Middle frontal gyrus (tissue), 1 donor: ENCODE data around the gene CARMIL1.

Source experiments
- DNase-seq: peaks from one replicate; pipeline ENCODE4 v3.0.0-alpha.2; 2015; ENCODE audit warnings: low spot score; ENCODE audit errors: extremely low spot score

CARMIL1 gene

DNA sequence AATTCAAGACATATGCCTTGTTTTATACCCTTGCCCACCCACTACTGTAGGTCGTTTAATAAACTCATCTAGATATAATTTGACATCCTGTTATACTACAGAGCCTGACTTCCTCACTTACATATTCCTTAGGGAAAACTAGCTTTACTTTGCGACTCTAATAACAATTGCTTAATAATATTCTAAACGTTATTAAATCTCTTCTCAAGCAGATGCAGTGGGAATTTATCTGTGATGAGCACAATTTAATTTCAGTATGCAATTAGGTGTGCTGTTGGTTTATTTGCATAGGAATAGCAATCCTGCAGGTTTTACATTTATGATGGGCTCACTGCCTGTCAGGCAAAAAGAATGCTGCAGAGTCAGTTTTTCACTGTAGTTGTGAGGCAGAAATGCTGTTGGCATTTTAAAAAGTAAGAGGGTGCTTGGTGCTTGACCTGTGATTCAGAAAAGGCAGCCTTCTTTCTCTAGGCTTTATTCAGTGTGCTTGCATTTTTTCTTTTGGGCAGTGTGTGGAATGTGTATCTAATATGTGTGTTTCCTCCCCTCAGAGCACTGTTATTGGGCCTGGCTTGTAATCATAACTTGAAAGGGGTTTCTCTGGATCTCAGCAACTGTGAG, 220.6 kb downstream of the CARMIL1 start:
- no peak for DNase-seq

DNA sequence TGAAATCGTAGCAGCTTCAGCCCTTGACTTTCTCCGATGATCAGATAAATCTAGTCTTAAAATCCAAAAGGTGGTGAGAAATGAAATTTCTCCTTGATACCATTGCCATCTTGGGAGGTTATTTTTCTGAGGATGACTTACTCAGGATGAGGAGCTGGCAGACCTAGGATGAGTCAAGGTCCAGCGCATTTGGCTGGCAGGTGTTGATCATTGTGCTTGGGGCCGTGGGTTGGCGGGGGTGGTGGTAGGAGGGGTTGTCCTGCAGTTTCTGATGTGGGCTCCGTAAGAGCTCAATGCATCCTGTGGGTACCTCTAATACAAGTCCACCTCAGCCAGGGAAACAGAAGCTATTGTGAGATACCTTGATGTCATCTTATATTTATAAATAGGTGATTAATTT, 224.5 kb downstream of the CARMIL1 start:
- DNase-seq = no peak

DNA sequence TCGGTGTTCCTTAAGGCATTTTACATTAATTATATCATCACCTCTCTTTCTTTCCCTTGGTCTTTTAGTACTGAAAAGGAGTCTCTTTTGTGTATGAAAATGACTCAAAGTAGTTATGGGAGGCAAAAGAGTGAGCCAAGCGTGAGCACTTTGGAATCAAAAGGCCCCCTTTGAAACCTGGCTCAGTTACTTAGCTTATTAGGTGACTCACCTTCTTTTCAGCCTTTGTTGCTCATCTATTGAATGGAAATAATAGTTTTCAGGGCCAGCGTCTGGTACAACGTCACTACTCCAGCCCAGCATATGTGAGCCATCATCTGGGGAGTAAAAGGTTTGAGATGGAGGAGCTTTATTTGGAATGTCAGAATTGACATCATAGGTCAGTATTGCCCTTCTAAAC, 225.5 kb downstream of the CARMIL1 start:
- DNase-seq = no peak

DNA sequence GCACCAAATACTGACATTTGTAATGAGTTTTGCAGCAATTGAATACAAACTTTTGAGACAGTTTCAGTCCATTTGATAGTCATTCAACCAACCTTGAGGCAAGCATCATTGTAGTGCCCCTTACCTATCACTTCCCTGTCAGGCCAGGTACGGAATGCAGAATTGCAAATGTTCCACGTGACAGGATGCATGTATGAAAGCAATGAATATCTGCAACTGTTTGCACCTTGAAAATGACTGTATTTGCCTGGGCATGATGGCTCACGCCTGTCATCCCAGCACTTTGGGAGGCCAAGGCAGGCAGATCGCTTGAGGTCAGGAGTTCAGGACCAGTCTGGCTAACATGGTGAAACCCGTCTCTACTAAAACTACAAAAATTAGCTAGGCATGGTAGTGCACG, 226.8 kb downstream of the CARMIL1 start:
- DNase-seq = no peak

DNA sequence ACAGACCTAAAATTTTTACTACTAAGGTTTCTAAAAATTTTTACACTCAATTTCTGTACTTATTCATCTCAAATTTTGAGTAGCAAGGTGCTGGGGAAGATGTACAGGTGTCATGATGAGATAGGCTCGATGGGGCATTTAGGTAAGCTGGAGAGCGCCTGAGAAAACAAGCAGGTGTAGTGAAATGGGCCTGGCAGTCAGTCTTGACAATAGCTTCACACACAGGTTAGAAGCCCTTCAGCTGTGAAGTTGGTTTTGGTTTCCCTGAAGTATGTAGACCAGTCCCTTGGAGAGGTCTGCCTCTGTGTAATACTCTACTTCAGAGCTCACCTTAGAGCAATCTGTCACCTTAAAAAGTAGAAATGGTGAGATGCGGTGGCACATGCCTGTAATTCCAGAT, 228.9 kb downstream of the CARMIL1 start:
- no peak for DNase-seq

DNA sequence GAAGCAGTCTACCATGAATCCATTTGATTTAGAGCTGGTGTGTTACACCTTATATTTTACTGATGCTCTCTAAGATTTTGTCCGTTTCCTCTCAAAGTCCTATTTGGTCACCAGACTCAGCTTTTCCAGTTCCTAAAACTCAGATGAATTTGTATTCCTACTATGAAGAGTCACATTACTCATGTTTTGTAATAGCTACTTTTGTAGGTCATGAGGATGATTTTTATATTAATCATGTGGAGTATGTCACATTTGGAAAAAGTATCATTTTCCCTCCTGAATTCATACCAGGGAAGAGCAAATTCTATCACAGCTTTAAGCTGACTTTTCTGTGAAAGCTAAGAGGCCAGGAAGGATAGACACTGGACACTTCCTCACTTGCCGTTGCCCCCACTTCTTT, 232.2 kb downstream of the CARMIL1 start:
- DNase-seq = no peak

DNA sequence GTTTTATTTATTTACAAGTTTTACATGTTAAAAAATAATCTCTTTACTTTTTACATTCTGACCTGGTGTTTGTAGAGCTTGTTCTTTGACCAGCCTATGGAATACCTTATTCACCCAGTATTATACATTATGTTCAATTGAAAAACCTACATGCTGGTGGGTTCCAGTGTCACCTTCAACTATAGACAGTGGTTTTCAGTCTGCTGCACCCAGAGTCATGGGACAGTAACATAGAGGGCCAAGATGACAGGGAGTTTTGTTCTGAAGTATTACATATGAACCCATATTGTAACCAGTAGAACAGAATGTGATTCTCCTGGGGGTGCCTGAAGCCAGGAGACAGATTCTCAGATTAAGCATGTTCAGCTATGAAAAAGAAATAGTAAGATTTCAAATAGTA, 233.4 kb downstream of the CARMIL1 start:
- no peak for DNase-seq

DNA sequence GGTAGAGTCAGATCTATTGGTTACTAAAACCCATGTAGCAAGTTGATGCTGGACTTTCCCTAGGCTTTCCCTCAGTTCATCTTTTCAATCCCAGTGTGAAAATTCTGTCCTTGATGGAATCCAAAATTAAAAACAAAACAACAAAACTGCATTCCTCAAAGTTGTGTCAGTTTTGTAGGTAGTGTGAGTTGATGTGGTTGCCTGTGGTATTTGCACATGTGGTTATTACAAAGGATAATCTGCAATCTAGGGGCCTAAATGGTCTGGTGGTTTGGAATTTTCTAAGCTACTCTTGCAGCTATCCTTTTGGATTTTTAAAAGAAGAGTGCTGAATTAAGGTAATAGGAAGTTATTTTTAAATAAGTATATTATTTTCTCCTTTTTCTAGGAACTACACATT, 240.7 kb downstream of the CARMIL1 start:
- DNase-seq = no peak

DNA sequence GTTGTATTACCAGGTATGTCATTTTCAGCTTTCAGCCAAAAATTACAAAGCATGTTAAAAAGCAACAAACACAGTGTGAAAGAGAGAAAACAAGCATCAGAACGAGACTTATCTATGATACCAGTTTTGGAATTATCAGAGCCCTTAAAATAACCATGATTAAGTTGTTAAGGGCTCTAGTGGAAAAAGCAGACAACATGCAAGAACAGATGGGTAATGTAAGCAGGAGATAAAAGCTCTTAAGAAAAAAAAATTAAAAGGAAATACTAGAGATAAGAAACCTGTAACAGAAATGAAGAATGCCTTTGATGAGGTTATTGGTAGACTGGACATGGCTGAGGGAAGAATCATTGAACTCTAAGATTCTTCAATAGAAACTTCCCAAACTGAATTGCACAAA, 245.4 kb downstream of the CARMIL1 start:
- DNase-seq = no peak

DNA sequence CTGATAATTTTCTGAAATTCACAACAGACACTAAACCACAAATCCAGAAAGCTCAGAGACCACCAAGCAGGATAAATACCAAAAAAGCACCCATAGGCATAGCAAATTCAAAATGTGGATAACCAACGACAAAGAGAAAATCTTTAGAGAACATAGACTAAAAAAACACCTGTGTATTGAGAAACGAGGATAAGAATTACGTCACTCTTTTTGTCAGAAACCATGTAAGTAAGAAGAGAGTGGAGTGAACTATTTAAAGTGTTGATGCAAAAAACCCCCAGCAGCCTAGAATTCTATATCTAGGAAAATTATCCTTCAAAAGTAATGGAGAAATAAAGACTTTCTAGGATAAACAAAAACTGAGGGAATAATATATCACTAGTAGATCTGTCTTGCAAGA, 245.9 kb downstream of the CARMIL1 start:
- DNase-seq = no peak

DNA sequence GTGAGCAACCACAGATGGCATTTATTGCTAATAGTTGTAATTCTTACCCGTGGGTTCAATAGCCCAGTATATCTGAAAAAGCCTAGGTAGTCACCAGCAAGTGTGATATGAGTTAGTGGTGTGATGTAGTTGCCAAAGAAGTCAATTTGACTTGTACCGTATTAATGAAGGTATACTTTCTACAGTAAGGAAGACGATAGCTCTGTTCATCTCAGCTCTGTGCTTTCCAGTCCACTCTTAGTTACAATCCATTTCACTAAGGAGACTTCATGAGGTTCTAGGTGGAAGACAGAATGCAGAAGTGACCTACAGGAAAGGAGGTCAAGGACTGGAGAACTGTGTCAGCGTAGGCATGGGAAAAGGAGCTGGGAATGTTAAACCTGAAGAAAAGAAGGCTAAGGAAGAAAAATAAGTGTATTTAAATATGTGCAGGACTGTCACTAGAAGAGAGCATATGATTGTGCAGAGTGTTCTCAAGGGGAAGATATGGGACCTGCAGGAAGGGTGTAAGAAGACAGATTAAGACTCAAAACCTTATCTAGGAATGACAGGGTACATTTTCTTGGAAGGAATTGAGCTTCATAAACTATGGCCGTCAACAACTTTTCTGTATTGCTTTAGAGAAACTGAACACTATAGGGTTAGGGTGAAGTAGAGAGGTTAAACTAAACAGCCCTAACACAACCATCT, 255.9 kb downstream of the CARMIL1 start:
- no peak for DNase-seq

DNA sequence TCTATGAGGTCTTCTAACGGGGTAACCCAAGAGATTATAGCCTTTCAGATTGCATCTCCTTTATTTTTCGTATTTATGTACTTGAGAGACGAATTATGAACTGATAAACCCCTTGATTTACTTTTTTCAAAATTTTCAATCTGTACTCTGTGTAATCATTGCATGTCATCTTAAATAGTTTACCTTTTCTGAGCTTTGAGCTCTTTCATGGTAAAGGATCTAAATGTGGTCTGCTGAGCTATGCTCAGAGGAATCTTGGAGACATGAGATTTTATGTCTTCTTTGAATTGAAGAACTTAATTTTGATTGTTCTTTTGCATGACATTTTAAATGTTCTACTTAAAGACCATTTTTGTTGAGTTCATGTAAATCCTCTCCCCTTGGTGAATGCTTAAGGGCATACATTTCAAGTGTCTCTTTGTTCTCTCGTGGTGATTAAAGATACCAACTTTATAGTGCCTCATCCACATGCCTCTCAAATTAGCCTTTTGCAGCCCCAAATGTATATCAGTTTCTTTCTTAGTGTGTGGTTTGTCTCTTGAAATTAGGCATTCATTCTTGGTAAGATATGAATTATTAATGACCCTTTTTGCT, 256.6 kb downstream of the CARMIL1 start:
- DNase-seq = no peak

DNA sequence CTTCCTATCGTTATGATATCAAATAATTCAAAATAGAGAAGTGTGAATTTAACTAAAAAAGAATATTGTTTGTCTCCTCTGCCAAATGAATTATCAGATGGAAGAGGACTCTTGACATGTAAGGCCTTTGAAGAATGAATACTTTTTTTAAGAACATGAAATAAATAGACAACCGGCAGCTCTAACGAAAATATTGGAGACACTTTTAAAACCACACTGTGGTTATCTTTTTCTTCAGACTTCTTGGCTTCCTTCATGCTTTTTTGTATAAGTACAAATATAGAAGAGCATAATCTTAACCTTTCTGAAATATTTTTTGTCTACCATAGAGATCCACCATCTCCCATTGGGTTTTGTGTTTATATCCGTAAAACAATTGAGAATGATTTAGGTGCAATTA, 257.6 kb downstream of the CARMIL1 start:
- no peak for DNase-seq

DNA sequence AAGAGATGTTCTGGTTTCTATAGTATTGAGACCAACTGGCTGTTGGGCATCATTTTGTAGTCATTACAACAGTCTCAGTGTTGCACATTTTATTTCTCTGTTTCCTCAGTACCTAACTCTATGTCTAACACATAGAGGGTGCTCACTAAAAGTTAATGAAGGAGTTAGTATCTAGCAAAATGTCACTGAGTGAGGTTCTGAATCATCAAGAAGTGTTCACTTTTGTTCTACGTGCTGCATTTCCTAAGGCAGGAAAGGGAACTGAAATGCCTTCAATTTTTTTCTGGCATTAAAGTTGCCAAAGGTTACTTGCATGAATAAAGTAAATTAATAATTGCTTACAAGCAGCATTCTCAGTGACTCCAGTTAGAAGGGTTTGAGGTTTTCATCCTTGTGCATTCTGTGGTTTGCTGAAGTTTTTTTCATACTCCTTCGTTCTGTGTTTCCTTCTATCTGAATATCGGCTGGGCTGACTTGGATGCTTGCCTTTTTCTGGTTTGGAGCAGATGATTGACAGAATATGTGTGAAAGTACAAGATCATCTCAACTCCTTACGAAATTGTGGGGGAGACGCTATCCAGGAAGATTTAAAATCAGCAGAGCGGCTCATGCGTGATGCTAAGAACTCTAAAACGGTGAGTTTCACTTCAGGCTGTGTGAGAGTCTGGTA, 258.3 kb downstream of the CARMIL1 start:
- DNase-seq = no peak

DNA sequence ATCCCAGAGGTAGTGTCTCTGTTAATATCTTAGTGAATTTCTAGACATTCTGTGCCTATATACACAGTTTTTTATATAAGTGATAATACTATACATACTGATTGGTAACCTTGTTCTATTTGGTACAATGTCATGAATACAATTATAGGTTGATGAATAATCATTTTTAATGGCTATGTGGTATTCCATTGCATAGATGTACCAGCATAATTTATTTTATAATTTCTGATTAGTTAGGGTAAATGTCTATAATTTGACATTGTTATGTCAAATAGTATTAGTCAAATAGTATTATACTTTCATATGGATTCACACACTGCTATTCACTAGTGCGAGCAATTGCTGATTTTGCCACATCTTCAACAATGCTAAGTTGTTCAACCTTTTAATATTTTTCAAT, 262.1 kb downstream of the CARMIL1 start:
- DNase-seq = no peak

DNA sequence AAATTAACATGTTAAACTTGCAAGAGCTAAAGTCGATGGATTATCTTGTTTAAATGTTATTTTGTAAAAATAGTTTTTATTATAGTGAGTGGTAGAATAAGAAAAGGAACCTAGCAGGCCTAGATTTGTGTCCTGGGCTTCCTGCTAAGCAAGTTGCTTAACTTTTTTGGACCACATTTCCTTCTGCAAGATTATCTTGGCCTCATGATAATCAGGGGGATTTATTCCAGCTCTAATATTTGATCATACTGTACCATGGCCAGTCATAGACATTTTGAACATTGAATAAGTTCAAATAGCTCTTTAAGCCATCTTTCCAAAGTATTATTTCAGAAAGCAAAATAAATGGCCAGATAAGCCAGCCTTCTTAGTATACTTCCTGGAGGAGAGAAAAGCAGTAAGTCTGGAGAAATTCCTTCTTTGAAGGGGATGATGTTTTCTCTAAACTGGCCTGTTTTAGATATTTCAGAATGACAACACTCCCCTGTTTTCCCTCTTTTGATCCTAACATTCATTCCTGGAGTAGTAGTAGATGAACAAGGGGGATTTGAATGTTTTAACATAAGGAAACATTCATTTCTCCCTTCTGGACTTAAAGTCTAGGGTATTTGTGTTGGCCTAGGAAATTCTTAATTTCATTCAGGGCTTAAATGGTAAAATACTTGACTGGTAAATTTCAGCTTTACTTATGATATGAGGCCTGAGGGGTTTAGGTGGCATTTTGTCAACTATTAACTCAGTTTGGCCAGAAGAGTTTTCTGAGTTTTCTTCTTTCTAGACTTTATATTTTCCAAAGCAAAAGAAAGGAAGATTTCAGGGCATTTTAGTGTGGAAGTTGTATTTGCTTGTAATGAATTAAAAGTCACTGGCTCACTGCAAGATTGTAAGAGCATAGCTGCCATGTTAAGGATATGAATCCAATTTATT, 264.1 kb downstream of the CARMIL1 start:
- no peak for DNase-seq

DNA sequence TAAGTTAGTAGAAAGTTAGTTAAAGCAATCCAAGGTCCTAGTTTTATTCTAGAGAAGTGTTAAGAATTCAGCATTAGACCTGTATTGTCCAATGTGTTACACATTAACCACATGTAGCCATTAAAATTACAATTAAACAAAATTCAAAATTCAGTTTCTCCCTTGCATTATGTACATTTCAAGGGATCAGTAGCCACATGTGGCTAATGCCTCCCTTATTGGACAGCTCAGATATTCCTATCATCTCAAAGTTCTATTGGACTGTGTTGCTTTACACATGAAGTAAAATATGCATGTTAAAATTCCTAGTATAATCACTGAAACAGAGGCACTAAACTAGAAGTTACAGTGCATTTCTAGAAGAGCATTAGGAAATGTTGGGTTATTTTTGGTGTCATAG, 265.7 kb downstream of the CARMIL1 start:
- no peak for DNase-seq

DNA sequence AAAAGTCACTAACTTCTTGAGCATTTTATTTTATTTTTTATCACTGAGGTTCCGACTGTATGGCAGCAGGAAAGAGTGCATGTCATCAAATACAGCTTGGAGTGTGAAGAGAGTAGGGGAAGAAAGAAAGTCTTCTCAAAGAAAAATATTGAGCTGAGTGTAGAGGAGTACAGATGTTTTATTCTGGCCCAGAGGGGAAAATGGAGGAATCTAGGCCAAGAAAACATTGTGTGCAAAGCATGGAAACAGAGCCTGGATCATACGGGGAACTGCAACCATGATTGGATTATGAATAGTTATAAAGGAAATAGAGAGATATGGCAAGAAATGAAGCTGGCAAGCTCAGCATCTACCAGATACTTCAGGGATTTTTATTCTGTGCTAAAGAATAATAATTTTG, 268.6 kb downstream of the CARMIL1 start:
- DNase-seq = no peak

DNA sequence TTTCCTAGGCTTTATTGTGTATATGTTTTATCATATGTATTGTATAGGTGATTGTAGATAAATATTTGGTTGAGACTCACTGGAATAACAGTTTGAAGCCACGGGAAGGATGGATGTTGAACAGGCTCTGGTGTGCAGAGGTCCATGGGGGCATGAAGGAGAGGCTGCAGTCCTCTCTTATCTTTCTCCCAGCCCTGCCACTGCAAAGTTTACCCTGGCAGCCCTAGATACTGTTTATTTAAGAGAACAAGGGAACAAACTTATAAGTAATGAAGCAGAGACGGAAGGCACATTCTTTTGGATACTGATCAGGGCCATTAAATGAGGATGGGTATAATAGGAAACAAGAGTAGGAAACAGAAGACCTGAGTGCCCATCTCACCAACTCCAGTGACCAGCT, 269.3 kb downstream of the CARMIL1 start:
- DNase-seq = no peak

DNA sequence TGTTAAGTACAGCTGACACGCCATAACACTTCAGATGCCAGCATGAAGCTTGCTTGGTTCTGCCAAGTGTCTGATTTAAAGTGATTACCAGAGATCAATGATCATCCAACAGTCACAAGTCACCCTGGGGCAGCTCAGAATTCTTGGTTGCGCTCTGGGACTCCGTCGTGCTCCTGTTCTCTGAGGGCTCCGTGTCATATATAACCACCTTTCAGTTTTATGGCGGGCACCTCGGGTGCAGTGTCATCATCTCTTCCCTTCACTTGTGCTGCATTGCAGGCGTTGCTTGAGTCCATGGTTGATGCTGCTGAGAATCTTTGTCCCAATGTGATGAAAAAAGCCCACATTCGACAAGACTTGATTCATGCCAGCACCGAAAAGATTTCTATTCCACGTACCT, 271.5 kb downstream of the CARMIL1 start:
- DNase-seq = no peak

DNA sequence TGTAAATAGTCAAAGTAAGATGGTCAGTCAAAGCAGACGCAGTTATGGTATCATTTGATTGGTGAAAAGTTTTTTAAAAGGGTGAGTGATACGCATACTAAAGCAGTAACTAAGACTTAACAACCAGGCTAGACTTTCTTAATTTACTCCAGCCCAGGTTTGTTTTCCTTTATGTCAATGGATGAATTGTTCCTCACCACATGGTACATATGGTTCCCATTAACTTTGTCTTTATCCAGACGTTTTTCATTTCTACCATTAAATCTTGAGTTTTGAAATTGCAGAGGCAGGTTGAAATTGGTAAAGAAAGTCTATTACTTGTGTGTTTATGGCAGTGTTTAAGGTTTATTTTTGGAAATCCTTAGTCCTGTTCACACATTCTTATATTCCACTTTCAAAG, 274.3 kb downstream of the CARMIL1 start:
- DNase-seq = no peak
